ENCODE results near the gene MAGED1.
"Not testable (repeated sequence)": the region's sequence is repeated elsewhere in the genome, so short reads cannot be mapped to it uniquely, and the experiment has no call there.

The MAGED1 gene

DNA sequence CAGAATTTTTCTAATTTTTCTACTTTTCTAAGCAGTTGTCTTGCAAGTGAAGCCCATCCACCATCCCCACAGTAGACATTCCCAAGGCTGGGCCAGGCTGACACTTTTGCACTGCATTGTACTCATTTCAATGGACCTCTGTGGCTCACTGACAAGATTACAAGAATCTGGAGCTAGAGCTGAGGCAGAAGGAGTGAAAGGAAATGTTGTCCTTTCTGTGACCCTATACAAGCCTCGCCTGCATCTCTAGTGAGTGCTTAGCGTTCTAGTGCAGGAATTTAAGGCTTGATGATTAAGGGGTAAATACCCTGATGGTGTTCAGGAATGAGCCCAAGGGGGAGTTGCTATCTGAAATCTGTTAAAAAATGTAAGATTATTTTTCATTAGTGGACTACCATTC lies 6.3 kb downstream of the MAGED1 start:
- DNase-seq: no peak

DNA sequence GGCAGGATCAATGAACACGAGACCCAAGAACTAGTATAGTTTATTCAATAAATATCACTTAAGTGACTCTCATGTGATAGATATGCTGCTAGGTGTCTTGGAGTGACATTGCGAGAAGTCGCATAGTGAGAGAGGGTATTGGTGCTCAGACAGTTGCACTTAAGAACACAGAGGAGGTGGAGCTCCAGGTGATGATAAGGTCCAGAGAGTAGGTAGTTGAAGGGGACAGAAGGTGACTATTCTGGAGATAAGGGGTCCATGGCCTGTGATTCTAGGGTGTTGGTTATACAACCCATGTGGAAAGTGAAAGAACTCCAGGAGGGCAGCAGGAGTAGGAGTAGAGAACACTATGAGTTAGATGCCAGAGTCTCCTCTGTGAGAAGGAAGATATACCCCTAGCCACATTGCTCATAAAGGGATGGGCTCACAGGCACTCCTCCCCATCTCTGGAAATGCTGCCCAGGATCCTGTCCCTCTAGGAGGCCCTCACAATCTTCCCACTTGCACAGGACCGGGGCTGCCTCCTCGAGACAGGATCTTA lies 9.2 kb downstream of the MAGED1 start:
- no peak for DNase-seq

DNA sequence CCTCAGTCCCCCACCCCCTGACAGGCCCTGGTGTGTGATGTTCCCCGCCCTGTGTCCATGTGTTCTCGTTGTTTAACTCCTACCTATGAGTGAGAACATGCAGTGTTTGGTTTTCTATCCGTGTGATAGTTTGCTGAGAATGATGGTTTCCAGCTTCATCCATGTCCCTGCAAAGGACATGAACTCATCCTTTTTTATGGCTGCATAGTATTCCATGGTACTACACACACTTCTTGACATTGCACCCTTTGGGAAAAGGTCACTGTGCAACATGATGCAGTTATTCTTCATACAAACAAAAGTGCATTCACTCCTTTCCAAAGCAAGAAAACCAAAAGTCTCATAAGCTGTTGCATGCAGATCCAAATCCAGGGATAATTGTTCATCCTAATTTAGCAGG lies 11.7 kb downstream of the MAGED1 start:
- DNase-seq: not testable (repeated sequence)

DNA sequence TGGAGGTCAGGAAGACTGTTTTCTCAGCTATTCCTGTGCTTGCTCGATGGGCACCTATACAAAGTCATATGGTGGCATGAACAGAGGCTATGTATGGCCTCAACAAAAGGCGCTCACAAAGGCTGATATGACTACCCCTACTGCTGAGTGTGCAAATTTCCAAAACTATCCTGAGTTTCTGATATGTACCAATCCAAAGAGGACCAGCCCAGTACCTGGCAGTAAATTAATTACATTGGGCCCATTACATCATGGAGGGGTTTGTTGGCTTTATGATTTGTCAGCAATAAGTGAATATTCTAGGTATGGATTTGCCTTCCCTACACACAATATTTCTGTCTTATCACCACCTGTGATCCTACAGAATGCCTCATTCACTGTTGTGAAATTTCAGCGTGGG lies 12.3 kb downstream of the MAGED1 start:
- no peak for DNase-seq

DNA sequence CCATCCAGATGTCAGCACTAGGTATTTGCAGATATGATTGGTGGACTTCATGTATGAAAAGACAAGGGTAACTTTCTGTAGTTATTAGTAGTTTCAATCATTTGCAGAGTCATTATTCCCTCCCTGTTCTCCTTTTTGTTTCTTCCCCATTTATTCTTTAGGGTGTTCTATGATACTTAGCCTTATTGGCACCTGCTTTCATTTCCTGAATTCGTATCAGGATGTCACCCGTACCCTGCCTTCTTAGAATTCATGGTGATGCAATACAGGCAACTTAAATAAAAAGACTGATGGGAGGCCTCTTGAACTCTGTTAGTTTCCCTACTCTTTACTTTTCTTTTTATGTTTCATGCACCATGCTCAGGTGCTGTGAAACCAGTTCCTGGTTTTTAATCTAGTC lies 24.2 kb downstream of the MAGED1 start:
- DNase-seq: peak; percentile 3

DNA sequence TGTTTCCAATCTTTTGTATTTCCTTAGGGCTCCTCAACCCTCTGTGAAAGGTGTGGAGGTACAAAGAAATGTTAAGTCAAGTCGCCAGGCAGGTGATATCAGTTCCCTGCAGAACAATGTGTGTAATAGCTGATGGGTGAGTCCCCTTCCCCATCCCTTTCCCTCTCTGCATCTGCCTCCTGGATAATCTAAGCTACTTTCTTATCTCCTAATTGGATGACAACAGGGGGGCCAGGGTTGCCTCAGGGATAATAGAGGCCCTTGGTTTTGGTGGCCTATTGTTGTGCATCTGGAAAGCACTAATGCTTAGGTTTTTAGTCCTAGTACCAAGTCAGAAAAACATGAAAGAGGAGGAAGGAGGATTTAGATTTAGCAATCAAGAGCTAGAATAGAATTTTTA lies 29.1 kb downstream of the MAGED1 start:
- DNase-seq: no peak

DNA sequence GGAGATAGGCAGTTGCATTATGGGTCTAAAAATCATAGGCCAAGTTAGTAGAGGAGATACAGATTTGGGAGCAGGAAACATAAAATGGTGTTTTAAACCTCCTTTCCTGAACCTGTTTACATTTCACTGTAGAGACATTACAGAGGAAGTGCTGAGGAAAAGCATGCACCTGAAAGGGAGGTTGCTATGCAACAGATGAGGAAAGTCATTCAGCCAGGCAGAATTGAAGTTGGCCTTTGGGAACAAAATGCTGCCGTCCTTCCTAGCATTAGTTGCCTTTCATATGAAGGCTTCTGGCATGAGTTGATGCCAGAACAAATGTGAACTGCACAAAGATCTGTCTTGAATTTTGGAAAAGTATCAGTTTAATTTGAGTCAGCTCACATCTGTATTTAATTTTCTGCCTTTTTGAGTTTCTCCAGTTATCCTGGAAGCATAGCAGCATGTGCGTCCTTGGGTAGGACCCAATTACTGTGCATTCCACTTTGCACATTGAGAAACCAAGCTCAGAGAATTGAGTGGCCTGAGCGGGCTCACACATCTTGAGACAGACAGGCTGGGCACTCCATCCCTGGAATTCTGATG lies 38.2 kb downstream of the MAGED1 start:
- no peak for DNase-seq
